GM12892 (cell line): ENCODE results near the gene PTPRN2.

ENCODE experiments used
- POLR2A ChIP-seq: IDR thresholded peaks from 2 replicates; pipeline ENCODE4 v1.6.1; 2011; ENCODE audit warnings: low read depth, low read length, control low read depth
- POLR2AphosphoS5 ChIP-seq: IDR thresholded peaks from 2 replicates; pipeline ENCODE4 v1.6.1; 2011; ENCODE audit warnings: low read depth, low read length, control low read depth

- TF ChIP-seq POLR2A (no peak), POLR2AphosphoS5 (no peak)
Measured at GRCh38 chr7:158390460-158390859, 197.2 kb downstream of the PTPRN2 start.
